VCaP (cell line): ENCODE results near the gene EGFR.

Experiments
- H3K27ac ChIP-seq: fragments of 450-650 bp; 2 replicates; pipeline ENCODE4 v1.5.1; 2017
- CTCF ChIP-seq: fragments of 450-650 bp; conservative IDR thresholded peaks from 2 replicates; pipeline ENCODE4 v1.5.1; 2017; ENCODE audit warnings: mild to moderate bottlenecking, moderate library complexity

EGFR gene

GRCh38 chr7:55185941-55186609 is 167.3 kb downstream of the EGFR start:
- no peak for TF ChIP-seq CTCF
- H3K27ac ChIP-seq = peak overlapping the region; percentile 99

- H3K27ac ChIP-seq = no peak overlapping the region
- TF ChIP-seq CTCF = no peak
Measured at GRCh38 chr7:55187701-55188491, 169.1 kb downstream of the EGFR start.

- H3K27ac ChIP-seq = no peak overlapping the region
- TF ChIP-seq CTCF = no peak
Measured at GRCh38 chr7:55188590-55189138, 169.8 kb downstream of the EGFR start.

DNA sequence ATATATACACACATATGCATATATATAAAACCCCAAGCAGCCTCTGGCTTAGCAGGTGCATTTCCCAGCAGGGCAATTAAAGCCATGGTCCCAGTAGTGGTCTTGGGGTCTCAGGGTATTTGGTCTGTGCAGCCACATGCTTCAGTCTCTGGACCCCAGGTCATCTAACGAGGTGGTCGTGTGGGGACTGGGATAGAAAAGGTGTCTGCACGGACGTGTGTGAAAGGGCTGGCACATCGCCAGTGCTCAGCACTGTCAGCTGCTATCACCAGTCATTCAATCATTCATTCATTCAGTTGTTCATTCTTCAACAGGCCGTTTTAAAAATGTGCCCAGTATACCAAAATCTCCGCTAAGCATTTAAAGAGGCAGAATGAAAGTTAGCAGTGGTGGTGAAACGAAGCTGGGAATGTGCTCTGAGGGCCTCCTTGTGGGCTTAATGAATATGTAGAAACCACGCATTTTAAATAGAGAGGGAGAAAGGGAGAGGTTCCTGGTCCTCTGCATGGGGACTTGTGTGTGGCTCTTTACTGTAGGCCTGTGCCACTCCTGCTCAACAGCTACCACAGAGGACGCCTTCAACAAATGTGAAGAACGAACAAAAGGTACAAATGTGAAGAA is 170.4 kb downstream of the EGFR start:
- H3K27ac ChIP-seq = no peak overlapping the region
- TF ChIP-seq CTCF = no peak

DNA sequence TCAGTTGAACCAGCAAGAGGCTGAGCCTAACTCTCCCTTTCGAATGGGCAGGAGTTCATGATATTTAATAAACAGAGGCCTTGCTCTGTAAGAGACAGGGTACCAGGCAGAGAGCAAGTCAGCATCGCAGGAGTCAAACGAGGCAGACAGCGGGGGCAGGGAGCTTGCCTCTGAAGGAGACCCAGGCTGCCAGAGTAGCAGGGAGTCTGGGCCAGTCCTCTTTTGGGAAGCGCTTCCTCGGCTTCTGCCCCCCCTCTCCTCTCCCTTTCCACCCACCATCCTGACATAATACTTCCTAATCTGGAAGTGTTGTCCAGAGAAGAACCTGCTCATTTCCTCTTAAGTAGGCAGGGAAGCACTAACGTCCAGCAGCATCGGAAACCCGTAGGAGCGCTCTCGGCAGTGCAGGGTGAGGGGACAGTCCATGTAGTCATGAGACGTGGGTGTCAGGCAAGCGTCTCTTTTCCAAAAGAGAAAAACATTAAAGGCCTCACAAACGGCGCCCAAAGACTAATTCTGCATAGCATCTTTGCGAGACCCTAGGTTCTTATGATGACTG is 171.1 kb downstream of the EGFR start:
- no peak for TF ChIP-seq CTCF
- no peak overlapping the region for H3K27ac ChIP-seq

DNA sequence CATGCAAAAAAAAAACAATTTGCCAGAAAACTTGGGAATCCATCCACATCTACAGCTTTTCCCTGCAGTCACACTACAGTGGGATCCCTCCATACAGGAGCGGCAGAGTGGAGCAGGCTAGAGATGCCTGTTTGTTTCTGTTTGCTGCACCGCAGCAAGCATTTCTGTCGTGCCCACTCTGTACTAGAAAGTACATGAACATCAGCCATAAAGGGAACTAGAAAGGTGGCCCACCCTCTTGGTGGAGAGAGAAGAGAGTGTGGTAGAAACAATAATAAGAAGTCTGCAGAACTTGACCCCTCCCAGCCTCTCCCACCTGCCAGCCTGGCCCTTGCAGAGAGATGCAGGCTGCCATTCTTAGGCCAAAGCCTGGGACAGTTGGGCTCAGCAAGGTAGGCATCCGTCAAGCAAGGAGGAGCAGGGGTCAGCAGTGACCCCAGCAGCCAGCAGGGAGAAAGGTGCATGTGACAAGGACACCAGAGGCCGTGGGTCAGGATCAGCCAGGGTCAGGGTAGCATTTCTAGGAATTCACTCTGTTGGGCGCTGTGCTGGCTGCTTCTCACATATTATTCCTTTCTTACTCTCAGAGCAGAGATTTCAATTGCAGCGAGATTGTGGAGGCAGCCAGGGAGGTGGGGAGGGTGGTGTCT is 171.8 kb downstream of the EGFR start:
- no peak overlapping the region for H3K27ac ChIP-seq
- no peak for TF ChIP-seq CTCF
